GM18507 (cell line): ENCODE results near the gene CHST14.
"Not testable (repeated sequence)": the region's sequence is repeated elsewhere in the genome, so short reads cannot be mapped to it uniquely, and the experiment has no call there.

ENCODE experiments used
- DNase-seq: peaks from one replicate; pipeline ENCODE4 v3.0.0; 2011; ENCODE audit warnings: low read depth; ENCODE audit not compliant: insufficient read length; ENCODE audit errors: extremely low spot score
- FAIRE-seq: peaks from 2 replicates; lab custom pipeline; 2011; peaks lifted over from hg19 to GRCh38; lab: Jason Lieb, UNC

Gene CHST14

DNA sequence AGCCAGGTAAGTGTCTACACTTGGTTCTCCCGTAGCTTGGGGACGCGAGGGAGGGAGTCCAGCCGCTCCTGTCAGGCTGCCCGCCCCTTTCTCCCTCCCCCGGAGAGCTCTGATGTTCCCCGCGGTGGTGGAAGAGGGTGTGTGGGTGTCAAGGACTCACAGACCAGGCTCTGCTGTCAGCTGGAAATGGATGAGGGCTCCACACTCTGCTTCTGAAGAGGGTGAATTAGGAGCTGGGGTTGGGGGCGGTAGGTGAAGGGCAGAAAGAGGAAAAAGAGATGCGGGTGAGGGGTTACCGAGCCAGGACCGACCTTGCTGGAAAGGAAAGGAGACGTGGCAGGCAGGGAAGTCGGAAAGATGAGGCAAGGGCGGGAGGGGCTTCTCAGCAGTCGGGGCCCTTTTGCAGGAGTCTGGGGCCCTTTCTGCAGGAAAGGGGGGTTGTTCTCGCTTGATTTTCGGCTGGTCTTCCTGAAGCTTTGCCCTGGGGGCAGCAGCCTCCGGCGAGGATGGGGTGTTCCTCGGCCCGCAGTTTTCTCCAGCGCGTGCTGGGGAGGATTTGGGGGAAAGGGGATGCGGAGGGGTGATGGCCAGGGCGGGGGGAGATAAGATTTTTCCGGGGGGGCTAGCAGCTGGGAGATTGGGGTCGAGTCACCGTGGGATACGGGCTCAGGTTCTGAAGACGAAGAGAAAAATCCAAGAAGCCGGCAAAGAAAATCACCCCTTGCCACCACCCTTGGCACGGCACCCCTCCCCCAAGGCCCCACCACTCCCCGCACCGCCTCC, 30.6 kb upstream of the CHST14 start:
- FAIRE-seq (peak; percentile 60), DNase-seq (no peak)

DNA sequence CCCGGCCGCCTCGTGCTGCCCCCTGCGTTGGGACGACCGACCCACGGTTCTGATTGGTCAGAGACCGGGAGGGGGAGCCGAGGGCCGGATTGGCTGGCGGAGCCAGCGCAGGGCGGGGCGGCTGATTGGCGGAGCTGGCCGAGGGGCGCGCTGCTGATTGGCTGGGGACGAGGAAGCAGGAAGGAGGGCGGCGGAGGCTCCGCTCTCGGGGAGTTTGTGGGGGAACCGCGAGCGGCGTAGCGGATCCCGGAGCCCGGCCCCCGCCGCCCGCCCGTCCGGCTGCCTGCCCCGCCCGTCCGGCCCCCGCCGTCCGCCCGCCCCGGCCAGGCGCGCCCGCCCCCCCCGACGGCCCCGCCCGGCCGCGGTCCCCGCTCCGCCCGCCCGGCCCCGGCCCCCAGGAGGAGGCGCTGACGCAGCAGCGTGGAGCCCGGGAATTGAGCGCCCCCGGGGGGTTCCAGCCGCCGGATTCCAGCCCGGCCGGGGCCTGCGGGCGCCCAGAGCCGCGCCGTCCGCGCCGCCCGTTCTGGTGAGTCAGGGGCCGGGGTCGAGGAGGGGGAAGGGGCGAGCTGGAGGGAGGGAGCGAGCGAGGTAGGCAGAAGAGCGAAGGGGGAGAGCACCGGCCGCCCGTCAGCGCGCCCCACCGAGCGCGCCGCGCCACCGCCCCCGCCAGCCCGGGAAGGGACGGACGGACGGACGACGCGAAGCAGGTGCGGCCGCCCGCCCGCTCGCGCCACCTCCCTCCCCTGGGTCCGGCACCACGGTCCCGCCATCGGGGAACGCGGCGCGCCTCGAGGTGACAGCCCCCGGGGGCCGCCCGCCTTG, 29.8 kb upstream of the CHST14 start, which contains the start of gene BAHD1:
TSS of gene BAHD1 (plus strand) at position 211 of the 822 bp plus-strand sequence. CDS start 17,512 bp downstream, outside the sequence.
- FAIRE-seq (peak; percentile 93), DNase-seq (peak; percentile 100)

DNA sequence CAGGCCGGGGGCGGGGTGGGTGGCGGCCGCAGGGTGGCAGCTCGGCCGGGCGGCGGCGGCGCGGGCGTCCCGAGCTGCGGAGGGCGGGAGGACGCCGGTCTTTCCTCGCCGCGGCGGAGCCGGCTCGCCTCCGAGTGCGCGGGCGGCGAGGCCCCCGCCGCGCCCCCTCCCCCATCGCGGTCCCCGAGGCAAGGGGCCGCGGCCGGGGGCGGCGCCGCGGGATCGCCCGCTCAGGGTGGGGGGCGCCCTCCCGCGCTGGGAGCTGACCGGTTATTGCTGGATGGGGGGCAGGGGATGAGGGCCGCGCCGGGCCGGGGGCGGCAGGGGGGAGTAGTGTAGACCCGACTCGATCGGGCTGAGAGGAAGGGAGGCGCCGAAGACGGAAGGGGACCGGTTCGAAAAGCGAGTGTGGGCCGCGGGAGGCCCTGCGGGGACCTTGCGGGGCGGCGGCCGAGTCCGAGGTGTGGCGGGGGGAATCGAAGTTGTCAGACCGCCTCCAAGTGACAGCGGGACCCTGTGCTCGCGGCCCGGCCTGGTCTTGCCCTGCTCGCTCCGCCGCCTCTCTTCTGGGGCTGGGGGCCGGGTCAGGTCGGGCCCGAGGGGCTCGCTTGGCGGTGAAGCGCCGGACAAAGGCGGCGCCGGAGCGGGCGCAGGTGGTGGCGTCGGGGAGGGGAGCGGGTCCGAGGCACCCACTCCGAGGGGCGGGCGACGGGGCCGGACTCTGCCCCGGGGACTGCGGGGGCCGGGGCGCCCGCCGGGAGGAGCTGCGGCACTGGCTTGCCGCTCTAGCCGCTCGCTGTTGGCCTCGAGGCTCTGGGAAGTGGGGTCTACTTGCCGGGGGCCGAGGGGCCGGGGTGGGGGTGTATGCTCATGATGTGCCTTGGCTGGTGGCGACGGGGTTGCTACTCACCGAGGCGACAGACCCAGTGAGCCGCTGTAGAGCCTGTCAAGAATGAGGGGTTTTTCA, 28.9 kb upstream of the CHST14 start:
- DNase-seq (no peak), FAIRE-seq (no peak)

DNA sequence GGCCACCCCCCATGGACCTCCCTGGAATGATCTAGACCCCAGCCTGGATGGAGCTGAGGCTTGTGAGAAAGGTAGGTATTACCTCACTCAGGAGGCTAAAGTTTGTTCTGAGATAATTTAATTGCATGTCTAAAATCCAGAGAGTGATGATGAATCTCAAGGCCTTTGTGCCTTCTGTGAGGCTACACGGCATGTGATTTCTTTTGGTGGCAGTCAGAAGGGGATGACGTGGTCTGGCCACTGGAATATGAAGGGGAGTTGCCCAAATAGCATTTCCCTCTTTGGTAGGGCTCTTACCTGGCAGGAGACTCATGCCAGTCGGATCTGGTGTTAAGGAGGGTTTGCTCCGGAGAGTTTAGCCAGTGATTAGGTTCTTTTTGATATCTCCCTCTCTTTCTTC, 27.5 kb upstream of the CHST14 start:
- no peak for FAIRE-seq

DNA sequence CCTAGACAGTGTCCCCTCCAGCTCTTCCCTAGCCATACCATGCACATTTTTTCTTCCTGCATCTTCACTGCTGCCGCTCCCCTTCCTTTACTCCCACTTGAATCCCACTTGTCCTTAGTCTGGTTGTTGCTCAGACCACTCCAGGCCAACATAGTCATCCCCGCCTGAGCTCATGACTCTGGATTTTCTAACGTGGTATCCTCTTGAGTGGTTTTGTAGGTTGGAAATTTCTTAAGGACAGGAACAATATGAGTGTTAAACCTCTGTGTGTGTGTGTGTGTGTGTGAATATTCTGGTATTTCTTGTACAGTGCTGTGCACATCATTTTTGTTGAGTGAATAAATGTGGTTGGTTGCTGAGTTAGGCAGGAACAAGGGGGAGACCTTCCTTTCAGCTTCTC, 26.9 kb upstream of the CHST14 start:
- DNase-seq (no peak), FAIRE-seq (peak; percentile 51)

More for the DNA sequence above, 27.5 kb upstream of the CHST14 start:
- no peak for DNase-seq

DNA sequence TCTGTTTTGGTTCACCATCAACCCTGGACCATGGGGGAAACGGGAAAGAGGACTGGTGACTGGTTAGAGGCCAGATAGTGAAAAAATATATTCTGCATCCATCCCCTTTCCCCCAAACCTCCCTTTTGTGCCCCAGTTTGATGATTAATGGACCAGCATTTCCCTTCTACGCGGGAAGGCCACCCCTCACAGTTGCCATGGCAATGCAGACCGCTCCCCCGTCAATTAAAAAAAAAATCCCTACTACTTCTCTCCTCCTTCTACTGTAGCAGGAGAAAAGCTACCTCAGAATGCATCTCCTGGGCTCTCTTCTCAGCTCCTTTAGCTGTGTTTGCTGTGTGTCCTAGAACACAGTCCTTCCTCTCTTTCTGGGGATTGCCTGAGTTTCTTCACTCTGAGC, 26.0 kb upstream of the CHST14 start:
- no peak for DNase-seq
- FAIRE-seq: no peak

DNA sequence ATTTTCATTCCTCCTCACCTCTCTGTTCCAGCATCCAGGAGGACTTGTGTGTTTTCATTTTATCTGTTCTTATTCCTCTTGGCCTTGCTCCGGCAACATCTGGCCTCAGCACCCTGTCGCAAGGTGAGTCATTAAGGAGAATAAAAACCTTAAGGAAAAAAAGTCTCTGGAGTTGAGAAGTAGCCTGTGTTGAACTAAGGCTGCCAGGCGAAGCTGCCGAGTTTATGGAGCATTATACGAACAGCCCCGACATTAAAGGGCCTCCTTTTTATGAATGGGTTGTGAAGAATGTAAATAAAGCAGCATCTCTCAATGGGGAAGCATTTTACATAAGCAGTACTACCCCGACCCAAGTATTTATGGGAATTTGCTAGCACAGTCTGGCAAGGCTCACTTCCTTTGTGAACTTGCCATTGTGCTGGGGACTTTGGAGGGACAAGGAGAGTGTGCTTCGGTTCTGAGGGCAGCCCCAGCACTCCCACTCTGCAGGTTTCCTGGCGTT, 25.3 kb upstream of the CHST14 start:
- FAIRE-seq: no peak
- no peak for DNase-seq

DNA sequence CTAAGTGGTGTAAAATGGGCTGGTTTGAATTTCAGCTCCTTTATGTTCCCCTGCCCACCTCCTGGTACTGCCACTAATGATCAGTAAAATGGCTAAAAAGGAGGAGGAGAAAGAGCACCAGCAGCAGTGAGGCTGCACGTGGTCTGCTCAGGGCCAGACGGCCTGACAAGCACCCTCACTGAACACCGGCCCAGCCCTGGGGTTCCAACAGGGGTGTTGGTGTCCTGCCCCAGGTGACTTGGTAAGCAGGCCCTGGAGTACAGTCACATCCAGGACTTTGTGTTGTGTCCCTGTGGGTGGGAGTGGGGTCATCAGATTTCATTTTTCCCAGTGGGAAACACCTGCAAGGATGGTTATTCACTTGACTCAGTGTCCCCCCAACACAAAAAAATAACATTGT, 24.6 kb upstream of the CHST14 start:
- no peak for DNase-seq
- FAIRE-seq: no peak

DNA sequence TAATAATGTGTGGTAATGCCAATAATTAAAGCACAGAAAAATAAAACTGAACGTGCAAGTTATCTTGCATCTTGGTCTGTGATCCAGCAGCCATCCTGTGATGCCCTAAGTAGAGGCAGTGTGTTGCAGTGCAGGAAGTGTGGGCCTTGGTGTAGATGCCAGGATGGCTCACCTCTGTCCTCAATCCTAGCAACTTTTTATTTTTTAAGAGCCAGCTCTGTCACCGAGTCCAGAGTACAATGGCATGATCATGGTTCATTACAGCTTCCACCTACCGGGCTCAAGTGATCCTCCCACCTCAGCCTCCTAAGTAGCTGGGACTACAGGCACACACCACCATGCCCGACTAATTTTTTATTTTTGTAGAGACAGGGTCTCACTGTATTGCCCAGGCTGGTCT, 22.4 kb upstream of the CHST14 start:
- FAIRE-seq (no peak), DNase-seq (no peak)

DNA sequence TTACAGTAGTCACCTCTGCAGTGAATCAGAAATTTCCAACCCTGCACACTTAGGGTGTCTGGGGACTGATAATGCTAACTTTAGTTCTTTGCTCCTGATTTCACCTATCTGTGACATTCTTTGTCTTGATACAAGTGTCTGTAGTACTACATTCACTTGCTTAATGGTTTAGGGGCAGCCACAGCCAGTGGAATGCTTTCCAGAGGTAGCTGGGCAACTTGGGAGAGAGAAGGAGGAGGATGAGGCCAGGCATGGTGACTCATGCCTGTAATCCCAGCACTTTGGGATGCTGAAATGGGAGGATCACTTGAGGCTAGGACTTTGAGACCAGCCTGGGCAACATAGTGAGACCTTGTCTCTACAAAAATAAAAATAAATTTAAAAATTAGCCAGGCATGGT, 21.5 kb upstream of the CHST14 start:
- FAIRE-seq (no peak), DNase-seq (no peak)

DNA sequence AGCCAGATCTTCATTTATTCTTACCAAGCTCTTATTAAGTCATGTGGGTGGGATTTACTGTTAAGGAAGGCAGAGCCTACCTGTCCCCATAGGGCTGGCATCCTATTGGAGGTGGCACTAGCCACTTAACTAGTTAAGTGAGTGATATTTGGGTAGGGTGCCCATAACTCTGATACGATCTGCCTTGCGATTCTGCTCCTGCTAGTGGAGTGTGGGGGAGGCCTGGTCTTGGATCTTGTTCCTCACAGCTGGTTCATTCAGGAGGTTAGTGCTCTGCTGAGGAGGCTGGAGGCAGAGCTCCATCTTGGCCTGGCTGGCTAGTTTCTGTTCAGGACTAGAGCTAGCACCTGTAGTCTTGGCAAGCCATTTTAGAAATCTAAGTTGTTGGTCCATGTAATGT, 20.7 kb upstream of the CHST14 start:
- FAIRE-seq (no peak), DNase-seq (no peak)

DNA sequence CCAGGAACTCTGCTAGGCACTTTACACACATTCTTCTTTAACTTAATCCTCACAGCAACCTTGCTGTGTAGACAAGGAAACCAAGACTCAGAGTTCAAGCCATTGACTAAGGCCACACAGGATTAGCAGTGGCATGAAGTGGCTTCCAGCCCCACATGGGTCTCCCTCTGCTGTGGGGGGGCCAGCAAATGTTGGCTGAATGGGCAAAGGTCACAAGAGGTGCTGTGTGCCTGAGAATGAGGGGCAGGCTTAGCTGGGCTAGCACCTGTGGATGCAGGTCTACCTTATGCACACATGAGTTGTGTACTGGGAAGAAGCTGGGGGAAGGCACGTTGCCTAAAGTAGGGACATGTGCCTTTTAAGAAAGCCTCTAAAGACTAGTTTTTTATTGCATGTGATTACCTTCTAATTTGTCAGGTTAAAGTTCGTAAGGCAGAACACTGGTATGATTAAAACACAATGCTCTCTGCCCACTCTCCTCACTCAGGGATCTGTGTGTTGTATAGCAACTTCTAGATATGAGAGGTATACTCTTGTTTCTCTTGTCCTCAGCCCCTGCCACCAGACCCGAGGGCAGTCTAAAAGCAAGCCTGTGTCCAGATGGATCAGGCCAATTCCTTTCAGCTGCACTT, 19.1 kb upstream of the CHST14 start:
- FAIRE-seq (no peak), DNase-seq (no peak)

DNA sequence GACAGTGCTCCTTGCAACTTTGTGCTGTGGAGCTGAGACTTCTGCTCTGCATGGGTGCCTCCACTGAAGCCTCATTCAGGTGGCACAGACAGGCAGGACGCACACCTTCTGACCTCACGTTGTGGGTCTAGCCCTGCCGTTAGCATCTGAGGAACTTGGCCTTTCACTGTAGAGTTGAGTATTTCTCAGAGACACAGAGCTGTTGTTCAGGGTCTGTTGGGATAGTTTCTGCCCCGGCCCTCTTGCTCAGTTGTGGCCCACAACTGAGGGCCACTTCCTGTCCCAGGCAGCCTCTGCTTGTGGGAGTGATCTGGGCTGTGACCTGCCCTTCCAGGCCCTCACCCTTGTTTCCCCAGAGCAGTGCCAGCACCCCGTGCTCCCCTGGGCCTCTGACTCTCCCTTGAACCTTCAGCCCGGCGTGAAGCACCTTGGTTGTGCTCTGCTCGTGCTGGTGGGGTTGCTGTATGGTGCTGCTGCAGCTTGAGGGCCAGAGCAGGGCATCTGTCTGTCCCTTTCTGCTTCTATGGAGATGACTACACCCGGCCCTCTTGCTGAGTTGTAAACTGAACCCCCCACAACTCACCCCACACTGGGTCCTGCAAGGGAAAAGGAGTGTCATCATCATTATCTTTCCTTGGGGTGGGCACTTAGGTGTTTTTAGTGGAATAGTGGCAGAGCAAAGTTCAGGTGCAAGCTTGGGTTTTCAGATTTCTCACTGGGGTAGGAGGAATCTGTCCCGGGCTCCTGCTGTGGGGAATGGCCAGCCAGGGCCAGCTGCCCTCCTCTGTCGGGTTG, 18.3 kb upstream of the CHST14 start:
- FAIRE-seq: peak; percentile 79

DNA sequence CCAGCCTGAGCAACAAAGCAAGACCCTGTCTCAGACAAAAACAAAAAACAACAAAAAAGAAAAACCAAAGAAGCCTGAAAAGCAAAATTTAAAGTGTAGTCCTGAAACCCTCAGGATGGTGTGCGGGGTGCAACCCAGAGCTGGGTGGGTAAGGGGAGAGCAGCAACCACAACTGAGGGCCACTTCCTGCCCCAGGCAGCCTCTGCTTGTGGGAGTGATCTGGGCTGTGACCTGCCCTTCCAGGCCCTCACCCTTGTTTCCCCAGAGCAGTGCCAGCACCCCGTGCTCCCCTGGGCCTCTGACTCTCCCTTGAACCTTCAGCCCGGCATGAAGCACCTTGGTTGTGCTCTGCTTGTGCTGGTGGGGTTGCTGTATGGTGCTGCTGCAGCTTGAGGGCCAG, 16.8 kb upstream of the CHST14 start:
- DNase-seq: not testable (repeated sequence)
- FAIRE-seq: peak; percentile 83

More for the DNA sequence above, 18.3 kb upstream of the CHST14 start:
- DNase-seq: no peak

DNA sequence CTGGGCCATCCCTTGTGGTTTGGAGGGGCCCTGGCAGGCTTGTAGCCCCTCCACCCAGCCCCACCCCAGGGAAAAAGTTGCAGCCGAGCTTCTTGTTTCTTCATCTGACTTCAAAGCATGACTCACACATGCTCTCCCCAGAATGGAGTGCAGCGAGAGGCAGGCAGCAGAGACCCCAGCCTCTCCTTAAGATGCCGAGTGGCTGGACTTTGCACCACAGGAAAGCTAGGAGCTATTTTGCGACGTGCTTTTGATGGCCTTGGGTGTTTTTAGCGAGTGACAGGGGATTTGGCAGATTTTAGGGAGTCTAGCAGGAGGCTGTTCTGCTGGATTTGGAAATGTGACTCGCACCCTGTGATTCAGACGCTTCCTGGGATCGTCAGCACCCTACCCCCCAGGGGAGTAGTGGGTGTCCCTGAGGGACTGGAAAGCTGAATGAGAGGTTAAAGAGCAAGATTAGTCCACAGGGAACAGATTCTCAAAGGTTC, 15.8 kb upstream of the CHST14 start:
- FAIRE-seq (no peak), DNase-seq (no peak)

DNA sequence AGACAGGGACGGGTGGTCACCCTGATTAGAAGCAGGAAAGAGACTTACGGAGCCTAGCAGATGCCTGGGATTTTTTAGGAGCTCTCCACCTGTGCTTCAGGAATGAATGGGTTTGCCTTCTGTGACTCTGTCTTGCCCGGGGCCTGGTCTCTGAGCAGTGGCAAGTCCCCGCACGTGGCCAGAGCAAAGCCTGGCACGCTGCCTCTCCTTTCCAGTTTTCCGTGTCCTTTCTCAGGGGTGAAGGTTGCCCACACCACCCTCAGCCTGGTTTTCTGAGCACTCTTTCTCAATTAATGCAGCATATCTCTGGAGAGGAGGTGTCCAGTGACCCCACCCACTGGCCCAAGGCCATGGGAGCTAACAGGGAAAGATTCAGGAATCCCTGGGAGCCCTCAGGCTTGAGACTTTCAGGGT, 14.5 kb upstream of the CHST14 start:
- DNase-seq (no peak), FAIRE-seq (no peak)

DNA sequence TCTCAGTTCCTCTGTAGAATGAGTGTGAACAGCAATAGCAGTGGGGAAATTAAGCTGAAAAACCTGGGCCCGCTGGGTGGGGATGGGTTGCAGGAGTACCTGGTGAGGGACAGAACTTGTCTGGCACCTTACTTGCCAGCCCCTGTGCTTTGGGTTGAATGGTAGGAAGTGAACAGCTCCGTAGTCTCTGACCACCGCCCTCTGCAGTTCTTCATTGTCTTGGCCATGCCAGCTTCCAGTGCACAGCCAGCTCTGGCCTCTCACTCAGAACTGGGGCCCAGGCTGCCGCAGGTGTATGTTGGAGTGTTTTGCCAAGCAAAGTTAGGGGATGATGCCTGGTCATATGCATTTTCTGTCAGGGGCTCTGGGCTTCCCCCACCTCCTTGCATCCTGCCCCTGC, 14.0 kb upstream of the CHST14 start:
- no peak for DNase-seq
- FAIRE-seq: no peak
